Stimulated activated CD8-positive, alpha-beta memory T cell treated with anti-CD3 and anti-CD28 coated beads, Interleukin-7, amount 100 ng/mL, for 48 hours (primary cell): ENCODE data around the gene HOXC12.

ENCODE experiments used
- DNase-seq, 2 donors: peaks; one replicate each; pipeline ENCODE4 v3.0.0-alpha.2; 2020; ENCODE audit warnings: low read depth in 1 of 2; ENCODE audit errors: extremely low read depth in 1 of 2

Gene HOXC12, protein sequence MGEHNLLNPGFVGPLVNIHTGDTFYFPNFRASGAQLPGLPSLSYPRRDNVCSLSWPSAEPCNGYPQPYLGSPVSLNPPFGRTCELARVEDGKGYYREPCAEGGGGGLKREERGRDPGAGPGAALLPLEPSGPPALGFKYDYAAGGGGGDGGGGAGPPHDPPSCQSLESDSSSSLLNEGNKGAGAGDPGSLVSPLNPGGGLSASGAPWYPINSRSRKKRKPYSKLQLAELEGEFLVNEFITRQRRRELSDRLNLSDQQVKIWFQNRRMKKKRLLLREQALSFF

DNA sequence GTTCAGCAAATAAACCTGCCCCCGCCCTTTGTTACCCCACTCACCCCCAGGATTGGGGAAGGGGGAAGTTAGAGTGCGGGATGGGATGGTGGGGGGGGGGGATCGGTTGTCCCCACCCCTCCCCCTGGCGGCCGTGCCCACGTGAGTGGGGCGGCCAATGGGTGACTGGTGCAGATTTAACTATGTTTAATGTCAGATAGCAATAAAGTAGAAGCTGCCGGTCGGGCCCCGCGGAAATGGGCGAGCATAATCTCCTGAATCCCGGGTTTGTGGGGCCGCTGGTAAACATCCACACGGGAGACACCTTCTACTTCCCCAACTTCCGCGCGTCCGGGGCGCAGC, at the start of gene HOXC12:
Gene HOXC12 (plus strand): TSS at position 210 of the 342 bp plus-strand sequence. CDS start 27 bp downstream, at position 237.
- no peak for DNase-seq

DNA sequence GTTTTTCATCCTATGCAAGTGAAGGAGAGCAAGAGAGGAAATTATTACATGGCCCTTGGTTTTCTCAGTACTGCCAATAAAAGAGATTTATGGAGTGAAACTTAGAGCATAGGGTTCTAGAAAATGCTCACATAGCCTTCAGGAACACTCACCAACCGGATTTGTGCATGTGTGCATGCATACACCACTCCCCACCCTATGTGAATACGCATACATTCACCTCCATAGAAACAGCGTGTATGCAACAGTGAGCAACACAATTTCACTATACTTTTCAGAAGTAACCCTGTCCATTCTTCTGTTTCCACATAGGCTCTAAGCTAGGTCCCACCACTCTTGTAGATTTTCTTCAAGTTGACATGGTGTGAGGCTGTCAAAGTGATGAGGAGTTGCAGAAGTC, 47.6 kb upstream of the HOXC12 start:
- DNase-seq = no peak

DNA sequence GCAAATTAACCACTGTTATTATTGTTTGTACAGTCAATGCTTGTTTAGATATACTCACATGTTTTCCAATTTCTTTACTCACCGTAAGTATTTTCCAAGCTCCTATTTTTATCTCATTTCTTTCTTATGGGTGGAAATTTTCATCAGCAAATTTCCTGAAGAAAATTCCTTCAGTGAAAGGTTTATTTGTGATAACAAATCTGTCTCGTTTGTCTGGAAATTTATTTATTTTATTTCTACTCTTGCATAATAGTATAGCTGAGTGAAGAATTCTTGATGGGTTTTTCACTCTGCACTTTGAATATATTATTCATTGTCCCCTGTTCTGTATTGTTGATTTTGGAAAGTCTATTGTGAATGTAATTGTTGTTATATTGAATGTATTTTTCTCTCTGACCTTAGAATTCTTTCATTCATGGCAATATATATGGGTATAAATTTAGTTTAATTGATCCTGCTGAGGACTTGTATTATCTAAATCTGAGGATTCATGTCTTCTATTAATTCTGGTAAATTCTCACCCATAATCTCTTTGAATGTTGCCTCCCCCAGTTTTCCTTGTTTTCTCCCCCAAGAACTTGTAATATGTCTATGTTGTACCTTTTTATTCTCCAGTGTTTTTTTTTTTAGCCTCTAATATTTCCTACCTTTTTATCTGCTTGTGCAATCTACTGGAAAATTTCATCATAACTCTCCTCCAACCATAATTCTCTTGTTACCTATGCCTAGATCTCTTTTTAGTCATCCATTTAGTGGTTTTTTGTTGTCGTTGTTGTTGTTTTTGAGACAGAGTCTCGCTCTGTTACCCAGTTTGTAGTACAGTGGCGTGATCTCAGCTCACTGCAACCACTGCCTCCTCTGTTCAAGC, 37.7 kb upstream of the HOXC12 start:
- no peak for DNase-seq

DNA sequence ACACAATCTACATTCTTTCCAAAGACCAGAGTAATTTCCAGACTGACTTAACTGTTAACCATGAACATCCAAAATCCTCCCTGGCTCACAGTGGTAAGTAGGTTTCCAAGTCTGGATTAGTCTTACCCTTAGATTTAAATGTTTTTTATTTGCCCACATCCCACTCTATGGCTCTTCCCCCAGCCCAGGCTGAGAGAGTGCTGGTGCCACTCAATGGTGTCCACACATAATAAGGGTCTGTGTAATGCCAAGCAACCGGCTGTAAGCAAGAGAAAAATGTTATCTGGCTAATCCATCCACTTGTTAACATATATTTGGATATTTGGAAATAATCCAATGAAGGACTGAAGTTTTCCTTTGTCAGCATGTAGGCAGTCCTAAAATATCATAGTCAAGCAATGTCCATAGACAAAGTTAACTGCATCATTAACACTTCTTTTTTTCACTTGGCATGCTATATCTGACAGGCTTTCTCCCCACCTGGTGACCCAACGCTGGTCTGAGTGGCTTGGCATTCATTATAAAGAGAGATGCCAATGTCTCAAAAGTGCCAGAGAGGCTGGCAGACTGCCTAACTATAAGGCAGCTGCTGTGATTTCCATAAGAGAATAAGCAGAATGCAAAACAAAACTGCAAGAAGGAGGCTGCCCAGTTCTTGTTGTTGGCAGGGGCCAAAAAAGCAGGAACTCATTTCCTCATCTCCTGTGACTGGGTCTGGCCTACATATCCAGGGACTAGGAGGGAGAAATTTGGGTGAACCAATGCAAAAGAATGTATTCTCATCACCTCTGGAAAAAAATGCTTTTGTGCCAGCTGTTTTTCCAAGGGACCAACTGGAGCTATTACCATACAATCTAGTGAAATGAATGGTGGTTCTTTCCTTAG, 29.9 kb upstream of the HOXC12 start:
- DNase-seq = no peak

DNA sequence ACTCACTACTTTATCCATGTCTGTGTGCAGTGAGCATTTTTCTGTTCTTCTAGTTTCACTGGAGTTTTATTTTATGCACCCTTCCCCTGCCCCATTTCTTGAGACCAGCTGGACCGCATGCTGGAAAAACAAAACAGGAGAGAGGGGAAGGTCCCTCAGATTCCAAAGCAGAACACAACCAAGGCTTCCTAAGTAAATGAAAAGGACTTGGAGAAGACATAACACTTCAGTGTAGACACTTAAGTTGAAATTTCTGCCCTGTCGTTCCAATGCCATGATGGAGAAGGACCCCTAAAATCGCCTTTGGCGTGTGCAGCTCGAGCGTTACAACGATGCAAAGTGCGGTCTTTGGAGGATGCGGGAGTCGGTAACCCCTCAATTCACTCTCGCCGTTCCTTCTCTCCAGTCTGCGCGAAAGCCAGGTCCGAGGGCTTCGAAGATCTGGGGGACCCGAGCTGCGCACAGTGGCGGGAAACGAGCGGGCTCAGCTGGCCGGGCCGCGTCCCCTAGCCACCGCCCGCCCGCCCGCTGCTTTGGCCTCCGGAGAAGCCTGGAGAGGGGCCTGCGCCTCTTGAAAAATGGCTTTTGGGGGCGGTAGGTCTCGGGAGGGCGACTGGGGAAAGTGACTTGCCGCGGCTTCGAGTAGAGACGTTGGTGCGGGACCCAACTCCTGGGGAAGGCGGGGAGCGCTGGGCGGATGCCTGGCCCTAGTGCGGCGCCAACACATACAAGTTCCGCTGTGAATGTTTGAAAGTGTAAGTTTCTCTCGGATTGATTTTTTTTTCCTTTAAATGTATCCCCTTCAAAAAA, 27.3 kb upstream of the HOXC12 start:
- no peak for DNase-seq

DNA sequence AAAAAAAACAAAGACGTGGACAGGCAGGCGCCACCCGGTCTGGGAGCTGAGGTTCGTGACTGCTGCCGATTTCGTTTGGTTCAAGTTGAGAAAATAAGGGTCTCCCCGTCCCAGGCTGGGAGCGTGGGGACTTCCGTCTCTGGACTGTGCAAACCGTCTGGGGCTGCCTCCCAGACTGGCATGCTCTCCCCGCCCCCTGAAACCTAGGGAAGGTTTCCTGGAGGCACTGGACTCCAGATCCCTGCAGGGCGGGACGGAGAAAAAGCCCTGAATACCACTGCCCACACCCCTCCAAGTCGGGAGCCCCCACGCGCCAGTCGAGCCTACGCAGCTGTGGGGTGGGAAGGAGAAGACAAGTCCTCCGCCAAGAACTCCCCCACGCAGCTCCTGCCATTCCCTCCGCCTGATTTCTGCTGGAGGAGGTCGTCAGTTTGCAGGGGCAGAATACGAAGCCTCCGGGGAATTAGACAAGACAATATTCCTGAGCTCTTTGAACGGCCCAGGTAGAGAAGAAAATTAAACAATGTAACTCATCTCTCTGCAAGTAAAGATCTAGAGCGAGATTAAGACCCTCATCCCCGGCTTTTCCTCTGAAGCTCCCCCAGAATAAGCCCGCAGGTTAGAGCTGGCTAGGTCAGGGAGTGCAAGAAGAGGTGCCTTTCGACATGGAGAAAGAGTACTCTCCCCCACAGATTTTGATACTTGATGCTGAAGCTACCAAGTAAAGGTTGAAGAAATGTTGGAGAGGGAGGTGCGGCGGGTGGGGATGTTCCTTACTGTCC, 26.5 kb upstream of the HOXC12 start:
- no peak for DNase-seq

DNA sequence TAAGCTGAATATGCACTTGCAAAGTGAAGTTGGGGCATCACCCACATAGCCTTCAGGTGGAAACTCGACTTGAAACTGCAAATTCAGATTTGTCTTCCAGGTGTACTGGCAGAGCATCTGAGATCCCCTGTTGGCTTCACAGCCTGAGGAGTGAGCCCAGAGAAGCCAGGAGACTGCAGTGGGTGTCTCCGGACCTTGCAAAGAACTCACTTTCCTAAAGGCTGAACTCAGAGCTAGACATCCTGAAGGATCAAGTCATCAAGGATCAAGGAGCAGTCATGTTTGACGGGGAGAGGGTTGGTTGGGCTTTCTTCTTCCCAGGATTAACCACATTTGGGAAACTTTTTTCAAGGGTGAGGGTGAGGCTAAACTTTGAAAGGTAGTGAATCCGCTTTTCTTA, 25.2 kb upstream of the HOXC12 start:
- DNase-seq = no peak

DNA sequence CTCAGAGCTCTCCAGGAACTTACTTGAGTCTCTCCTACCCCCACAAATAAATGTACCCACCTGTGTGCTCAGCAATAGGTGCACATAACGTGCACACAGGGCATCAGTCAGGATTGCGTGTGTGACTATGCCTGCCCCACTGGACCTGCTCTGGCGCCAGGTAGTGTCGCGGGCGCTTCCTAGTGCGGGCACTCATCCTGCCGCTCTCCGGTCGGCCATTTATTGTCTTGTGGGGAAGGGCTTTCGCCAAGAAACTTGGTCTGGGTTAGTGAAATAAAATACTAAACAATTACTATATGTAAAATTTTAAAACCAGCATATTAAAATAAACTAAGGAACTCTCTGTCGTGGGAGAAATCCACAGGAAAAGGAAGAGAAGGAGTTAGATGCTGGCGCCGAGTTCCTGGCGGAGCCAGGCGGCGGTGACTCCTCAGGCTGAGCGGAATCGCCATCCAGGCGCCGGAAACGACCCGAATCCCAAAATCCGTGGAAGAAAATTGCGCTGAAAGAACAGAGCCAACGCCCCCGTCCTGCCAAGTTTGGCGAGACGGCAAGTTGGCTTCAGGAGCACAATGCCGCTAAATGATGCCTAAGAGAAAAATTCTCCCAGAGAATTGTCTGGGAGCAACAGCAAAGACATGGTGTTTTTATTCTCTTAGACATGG, 24.0 kb upstream of the HOXC12 start:
- no peak for DNase-seq

DNA sequence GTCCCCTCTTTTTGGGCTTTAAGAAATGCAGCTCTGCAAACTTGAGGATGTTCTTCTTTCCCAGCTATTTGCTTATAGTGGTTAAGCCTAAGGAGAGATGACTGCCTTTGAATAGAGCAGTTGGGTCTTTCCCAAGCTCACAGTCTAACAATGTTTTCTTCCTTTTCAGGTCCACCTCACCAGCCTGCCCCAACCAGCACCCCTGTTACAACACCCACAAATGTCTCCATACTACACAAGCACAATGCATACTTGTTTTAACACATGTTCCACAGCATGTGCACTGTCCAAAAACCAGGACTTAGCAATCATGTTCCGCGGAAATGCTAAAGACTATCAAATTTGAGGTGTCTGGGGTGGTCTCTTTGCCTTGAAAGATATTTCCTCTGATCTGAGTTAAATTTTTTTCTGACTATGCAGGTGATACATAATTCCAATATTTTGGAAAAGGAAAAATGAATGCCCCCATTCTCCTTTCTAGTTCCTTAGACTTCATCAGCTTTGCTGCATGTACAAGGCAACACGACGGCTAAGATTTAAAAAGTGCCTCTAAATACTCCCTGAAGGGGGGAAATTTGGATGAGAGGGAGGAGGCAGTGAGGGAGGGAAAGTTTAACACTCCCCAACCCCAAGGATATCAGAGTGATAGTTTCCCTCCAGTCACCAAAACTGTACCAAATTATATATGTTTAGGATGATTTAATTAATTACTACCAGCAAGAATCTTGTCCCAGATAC, 22.7 kb upstream of the HOXC12 start:
- no peak for DNase-seq

DNA sequence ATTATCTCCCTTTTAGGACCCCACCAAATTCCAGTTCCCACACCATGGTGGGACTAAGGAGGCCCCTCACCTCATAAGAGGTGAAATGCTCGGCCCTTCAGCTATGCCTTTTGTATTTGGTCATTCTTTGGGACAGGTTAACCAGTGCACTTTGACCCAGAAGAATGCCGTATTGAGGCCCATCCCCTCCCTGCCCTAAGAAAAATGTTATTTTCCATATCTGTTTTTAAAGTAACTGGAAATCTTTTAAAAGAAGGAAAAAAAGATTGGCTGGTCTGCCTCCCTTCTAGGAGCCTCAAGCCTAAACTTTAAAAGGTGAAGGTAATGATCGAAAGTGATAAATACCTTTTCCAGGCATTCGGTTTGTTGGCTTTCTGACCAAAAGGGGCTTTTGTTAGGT, 21.8 kb upstream of the HOXC12 start:
- DNase-seq = no peak

DNA sequence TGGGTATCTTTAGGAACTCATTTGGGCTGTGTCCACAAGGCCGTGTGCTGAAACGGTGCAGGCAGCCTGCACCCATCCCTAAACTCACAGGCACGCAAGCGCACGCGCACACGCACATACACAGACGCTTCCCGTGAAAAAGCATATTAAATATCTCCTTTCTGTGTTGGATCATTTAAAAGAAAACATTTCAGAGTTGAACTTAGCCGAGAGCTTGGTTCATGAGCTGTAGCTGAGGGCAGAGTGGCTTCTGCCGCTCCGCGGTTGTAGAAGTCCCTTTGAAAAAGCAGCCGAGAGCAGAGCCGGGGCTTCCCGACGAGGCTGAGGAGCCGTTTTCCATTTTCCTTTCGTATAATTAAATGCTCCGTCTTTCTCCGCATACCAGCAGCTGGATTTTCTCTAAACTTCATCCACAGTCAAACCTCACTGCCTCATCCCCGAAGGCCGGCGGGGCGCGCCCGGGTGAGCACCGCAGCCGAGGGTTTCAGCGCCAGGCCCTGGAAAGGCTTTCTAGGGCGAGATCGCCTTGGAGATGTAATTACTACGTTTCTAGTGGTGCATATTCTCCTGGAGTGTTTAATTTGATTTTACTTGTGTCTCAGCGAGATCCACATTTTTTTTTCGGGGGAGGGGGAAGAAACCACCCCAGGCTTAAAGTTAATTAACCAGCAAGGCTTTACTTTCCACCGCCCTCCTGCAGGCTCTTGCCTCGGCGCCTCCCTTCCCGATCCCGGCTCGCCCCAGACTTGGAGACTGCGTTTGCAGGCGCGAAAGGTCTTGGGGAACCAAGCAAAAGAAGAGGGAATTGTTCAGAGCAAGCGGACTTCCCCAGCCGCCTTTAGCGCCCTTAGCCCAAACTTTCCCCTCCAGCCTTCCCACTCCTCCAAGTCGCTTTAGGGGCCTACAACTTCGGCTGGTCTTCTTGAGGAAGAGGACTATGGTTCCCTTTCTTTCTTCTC, 19.0 kb upstream of the HOXC12 start:
- no peak for DNase-seq

DNA sequence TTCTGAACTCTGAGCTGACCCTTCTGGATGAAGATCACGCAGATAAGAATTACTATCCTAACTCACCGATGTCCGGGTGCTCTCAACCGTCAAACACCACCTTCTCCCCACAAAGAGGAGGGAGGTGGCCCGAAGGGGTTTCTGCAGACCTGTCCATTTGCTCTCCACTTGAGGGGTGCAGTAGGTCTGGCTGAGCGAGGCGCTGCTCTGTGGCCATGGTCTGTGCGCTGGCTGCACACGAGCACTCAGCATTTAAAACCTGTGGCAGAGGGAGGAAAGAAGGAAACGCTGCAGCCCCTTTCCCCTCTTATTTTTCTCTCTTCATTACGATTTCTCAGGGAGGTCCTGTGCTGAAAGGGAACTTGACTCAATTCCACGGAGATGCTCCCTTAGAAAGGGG, 17.6 kb upstream of the HOXC12 start:
- DNase-seq = no peak

DNA sequence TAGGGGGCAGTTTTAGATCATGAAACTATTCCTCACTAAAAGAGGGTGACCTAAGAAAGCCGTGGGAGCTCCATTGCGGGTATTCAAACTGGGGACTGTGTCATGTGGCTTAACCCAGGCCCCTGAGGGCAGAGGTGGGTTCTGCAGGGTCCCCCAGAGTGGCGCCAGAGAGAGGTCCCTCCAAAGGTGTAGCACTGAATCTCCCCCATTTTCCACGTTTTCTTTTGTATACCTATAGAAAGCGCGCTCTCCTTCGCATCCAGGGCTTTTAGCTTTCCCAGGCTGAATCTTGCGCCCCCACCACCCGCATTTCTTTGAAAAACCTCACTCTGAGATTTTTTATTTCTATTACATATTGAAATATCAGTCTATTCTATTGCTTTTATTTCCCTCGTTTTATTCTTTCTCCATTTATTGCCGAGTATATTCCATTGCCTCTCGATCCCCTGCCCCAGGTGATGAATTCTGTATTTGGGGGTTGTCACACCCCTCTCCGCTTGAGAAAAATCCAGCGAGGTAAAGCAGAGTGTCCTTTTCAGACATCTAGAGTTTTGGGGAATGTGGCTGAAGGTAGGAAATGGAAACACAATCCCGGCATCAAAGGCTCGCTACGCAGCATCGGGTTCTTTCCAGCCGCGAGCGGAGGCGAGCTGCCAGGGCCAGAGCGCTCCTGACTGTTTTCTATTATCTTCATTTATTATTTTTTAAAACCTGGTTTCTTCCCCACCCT, 16.9 kb upstream of the HOXC12 start:
- no peak for DNase-seq

DNA sequence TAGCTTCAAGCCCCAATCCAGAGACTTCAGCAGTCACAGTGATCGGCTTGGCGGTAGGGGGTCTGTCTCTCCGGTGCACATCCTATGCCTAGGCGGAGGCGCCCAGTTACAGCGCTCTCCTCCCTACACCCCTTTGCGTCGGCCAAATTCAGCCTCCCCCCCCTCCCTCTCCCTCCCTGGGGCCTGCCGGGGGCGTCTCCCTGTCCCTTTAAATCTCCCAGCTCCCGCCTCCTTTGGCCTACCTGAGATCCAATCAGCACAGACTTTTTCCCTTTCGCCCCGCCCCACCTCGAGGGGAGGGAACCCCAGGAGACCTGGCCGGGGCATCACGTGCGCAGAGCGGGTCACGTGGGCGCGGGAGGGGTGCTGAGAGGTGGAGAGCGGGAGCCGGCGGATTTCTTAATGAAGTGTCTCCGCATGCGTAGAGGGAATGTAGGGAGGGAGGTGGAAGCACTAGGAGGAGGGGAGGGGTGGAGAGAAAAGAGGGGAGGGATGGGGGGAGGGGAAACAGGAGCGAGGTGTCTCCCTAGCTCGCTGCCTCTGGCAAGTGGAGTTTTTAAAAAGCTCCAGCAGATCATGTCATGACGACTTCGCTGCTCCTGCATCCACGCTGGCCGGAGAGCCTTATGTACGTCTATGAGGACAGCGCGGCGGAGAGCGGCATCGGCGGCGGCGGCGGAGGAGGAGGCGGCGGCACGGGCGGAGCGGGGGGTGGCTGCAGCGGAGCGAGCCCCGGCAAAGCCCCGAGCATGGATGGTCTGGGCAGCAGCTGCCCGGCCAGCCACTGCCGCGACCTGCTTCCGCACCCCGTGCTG, 16.2 kb upstream of the HOXC12 start, which contains the start of gene HOXC13:
Gene HOXC13 (plus strand): TSS at position 506 of the 815 bp plus-strand sequence. CDS start 76 bp downstream, at position 582.
- peak in 1 of 2 donors; percentile 45 for DNase-seq

DNA sequence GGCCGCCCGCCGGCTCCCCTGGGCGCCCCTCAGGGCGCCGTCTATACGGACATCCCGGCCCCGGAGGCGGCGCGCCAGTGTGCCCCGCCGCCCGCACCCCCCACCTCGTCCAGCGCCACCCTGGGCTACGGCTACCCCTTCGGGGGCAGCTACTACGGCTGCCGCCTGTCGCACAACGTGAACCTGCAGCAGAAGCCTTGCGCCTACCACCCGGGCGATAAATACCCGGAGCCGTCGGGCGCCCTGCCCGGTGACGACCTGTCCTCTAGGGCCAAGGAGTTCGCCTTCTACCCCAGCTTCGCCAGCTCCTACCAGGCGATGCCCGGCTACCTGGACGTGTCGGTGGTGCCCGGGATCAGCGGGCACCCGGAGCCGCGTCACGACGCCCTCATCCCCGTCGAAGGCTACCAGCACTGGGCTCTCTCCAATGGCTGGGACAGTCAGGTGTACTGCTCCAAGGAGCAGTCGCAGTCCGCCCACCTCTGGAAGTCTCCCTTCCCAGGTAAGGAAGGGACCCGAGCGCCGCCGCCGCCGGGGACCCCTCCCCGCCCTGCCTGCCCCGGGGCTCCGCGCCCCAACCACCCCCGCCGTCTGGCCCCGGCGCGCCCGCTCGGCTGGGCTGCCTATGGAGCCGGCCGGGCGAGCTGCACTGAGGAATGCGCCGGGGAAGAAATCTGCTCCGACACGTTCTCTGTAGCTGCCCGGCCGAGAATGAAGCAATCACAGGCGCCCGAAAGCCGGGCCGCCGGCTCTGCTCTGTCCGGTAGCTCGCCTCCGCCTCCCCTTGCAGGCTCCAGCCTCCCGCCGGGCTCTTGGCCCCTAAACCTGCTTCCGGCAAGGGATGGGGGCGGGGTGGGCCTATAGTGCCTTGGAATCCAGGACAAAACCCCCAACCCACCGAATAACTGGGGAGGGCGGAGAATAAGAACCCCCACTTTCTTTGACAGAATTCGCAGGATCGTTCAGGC, 15.3 kb upstream of the HOXC12 start:
- DNase-seq = no peak
